HG03066 (cell line): Measurements from ENCODE around the gene MUSTN1.

Experiments
- ATAC-seq: cut with Tn5 transposase; IDR thresholded peaks from one replicate; pipeline ENCODE4 v1.9.1; 2021; ENCODE audit warnings: low read depth; ENCODE audit not compliant: unreplicated experiment

MUSTN1 gene

DNA sequence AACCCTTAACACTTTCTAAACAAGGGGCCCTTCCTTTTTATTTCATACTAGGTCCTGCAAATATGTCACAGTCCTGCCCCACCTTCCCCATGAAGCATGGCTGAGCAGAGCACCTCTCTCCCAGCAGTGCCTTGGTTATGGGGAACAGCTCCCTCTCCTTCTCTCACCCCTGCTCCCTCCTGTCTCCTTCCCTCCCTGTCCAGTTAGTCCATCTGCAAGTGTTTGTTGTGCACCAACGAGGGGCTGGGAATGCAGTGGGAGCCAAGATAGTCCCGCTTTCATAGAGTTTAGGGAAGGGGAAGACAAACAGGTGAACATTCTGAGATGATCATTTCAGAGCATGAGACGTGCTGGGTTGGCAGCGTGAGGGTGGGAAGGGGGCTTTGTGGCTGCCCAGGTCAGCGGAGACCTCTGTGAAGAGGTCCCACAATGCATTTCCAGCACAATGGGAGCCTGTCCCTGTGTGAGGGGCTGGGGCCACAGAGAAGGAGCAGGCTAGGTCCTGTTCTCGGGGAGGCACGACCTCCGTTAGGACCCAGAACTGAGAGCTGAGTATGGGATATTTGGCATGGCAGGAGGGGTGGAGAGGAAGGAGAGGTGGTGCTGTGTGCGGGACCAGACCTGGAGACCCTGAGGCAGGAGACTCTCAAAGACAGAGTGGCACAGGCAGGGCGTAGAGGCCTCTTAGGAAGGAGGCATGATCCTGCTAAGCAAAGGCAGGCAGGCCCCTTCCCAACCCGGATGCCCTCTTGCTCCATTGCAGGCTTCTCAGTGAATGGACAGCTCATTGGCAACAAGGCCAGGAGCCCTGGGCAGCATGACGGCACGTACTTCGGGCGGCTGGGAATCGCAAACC is 45.7 kb downstream of the MUSTN1 start:
- no peak for ATAC-seq

DNA sequence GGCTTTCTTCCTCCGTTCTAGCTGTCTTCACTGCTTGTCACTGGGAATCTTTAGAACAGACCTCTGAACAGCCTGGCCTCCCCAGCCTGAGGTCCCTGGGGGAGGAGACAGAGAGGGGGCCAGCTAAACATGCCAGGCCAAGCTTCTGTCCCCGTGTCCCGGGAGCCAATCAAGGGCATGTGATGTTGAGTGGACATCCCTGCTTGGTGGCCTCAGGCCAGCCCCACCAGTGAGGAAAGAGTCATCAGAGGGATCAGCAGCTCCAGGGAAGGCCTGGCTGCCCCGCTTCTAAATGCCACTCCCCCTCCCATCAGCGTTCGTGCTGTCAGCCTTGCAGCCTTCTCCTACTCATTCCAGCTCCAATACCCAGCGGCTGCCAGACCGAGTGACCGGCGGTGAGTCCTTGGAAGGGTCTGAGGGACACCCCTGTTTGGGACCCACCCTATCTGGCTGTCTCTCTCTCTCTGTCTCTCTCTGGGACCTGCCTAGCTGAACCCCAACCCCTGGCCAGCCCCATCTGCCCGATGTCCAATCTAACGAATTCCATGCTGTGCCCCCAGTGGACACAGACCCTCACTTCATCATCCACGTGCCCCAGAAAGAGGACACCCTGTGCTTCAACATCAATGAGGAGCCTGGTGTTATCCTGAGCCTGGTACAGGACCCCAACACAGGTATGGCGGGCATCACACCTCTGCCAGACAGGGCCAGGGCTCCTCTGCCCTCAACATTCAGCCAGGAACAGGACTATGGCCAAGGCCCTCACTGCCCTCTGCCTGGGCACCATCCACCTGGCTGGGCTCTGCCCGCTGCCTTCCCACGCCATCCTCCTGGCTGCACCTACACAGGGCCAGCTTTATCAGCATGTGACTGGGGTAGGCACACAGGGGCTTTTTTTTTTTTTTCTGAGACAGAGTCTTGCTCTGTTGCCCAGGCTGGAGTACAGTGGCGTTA is 46.9 kb downstream of the MUSTN1 start:
- no peak for ATAC-seq

DNA sequence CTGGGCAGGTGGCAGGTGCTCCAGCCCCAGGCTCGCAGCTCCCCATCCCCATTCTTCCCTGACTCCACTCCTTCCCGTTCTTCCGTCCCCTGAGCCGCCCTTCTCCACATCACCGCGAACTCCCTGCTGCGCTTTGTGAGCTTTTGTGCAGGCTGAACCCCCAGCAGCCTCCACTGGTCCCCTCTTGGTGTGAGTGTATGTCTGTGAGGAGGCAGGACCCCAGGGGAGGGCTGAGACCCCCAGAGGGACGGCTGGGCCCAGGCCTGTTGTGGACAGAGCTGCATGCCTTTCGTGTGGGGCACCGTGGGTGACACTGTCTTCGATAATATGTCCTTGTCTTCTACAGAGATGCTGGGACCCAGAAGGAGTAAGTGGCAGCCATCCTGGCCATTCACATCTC is 47.6 kb downstream of the MUSTN1 start:
- no peak for ATAC-seq

DNA sequence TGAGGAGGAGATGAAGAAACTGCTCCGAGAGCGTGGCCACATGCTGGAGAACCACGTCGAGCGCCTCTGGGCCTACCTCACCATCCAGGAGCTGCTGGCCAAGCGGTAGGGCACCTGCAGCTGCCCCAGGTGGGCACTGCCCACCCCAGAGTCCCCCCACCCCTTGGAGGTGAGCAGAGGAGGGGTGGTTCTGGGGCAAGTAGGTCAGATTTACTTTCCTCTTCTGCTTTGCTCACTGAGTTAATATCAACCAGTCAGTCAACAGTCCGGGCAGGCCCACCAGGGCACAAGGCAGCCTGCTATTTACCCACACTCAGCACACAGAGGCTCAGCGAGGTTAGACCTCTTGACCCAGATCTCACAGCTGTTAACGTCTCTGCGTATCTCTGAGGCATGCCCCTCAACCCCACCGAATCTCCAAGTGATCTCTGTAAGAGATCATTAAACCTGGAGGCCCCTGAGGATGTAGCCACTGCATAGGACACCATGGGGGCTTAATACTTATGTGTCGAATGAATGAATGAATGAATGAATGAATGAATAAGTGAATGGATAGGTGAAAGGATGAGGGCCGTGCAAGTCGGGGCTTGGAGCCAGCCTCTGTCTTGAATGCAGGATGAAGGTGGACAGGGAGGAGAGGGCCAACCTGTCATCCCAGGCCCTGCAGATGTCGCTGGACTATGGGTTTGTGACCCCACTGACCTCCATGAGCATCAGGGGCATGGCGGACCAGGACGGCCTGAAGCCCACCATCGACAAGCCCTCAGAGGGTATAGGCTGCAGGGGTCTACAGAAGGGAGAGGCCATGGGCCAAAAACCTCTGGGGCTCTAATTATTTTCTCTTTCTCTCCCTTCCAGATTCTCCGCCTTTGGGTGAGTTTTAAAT is 48.2 kb downstream of the MUSTN1 start:
- no peak for ATAC-seq

DNA sequence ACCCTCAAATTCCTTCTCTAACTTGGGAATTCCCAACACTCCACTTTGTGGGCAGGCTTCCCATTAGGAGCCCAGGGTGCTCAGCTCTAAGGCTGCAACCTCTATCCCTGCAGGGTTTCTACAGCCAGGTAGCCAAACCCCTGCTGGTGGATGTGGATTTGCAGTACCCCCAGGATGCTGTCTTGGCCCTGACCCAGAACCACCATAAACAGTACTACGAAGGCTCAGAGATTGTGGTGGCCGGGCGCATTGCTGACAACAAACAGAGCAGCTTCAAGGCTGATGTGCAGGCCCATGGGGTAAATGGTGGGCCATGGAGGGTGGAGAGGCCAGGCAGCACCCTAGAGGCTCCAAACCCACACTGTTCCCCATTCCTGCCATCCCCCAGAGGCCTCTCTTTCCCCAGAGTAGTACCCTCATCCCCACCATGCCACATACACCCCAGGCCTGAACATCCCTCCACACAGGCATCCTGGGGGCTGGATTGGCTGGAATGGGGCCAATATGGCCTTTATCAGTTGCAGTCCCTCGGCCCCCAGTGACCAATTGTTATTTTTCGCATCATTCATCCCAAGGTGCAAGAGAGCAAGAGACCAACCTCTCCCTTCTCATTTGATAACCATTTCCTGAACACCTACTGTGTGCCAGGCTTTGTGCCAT is 49.8 kb downstream of the MUSTN1 start:
- no peak for ATAC-seq

DNA sequence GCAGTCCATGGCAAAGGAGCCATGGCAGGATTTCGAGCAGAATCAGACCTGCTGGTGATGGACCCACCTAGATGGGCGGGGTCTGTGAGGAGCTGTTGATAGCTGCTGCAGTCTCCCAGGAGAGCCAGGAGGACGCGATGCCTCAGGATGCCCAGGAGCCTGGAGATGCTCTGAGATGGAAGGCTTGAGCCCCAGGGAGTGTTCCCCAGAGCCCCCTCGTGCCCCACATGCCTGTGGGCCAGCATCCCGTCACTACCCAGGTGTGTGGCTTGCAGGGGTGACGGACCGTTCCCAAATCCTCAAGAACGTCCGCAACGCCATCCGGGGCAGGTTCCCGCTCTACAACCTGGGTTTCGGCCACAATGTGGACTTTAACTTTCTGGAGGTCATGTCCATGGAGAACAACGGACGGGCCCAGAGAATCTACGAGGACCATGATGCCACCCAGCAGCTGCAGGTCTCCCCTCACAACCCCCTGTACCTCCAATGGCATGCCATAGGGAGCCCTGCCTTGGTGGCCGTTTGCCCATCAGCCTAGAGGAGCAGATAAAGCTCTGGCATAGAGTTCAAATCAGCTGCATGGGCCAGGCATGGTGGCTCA is 50.7 kb downstream of the MUSTN1 start:
- no peak for ATAC-seq

DNA sequence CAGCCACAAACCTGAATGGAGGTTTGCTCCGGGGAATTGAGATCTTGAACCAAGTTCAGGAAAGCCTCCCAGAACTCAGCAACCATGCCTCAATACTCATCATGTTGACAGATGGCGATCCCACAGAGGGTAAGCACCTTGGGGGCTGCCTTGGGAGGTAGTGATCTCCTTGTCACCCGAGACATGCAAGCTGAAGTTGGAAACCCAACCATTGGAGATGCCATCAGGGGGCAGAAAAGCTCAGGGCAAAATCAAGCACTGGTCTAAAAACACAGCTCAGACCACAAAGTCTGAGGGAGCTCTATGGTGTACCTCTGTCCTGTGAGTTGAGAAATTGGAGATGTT is 51.6 kb downstream of the MUSTN1 start:
- ATAC-seq, result no peak
